Erythroblast (primary cell): Measurements from ENCODE around the gene KLHDC3.

ENCODE experiments used
- GATA1 ChIP-seq: IDR thresholded peaks from 2 replicates; pipeline ENCODE4 v1.6.1; 2011; ENCODE audit warnings: low read depth, mild to moderate bottlenecking, control low read depth, low read length, moderate library complexity
- POLR2A ChIP-seq: IDR thresholded peaks from 2 replicates; pipeline ENCODE4 v1.6.1; 2011; ENCODE audit warnings: mild to moderate bottlenecking, low read length

GRCh38 chr6:43032326-43032725 is 18.3 kb downstream of the KLHDC3 start:
- TF ChIP-seq POLR2A (no peak), GATA1 (no peak)
